HG03064 (cell line): ENCODE measurements around the gene TBC1D5.

Experiments used
- ATAC-seq: cut with Tn5 transposase; IDR thresholded peaks from one replicate; pipeline ENCODE4 v1.9.1; 2021; ENCODE audit warnings: low read depth; ENCODE audit not compliant: unreplicated experiment

TBC1D5 gene

GRCh38 chr3:17155951-17156350 is 586.5 kb downstream of the TBC1D5 start:
- no peak for ATAC-seq

GRCh38 chr3:17154941-17155340 is 587.5 kb downstream of the TBC1D5 start:
- ATAC-seq = no peak

GRCh38 chr3:17154221-17154620 is 588.2 kb downstream of the TBC1D5 start:
- no peak for ATAC-seq

- ATAC-seq = no peak
These were observed 589.2 kb downstream of the TBC1D5 start for GRCh38 chr3:17153209-17153608.

- peak; percentile 98 for ATAC-seq
These were observed 590.6 kb downstream of the TBC1D5 start for GRCh38 chr3:17151598-17152373.

- ATAC-seq = no peak
These were observed 593.4 kb downstream of the TBC1D5 start for GRCh38 chr3:17149076-17149475.

GRCh38 chr3:17144665-17144993 is 597.8 kb downstream of the TBC1D5 start:
- no peak for ATAC-seq

GRCh38 chr3:17143893-17144664 is 598.4 kb downstream of the TBC1D5 start:
- no peak for ATAC-seq

GRCh38 chr3:17142516-17142915 is 599.9 kb downstream of the TBC1D5 start:
- no peak for ATAC-seq

GRCh38 chr3:17141699-17142098 is 600.7 kb downstream of the TBC1D5 start:
- no peak for ATAC-seq

GRCh38 chr3:17140670-17141505 is 601.5 kb downstream of the TBC1D5 start:
- no peak for ATAC-seq

- no peak for ATAC-seq
These were observed 604.0 kb downstream of the TBC1D5 start for GRCh38 chr3:17138246-17139039.

GRCh38 chr3:17137321-17137826 is 605.1 kb downstream of the TBC1D5 start:
- no peak for ATAC-seq

GRCh38 chr3:17136136-17136721 is 606.2 kb downstream of the TBC1D5 start:
- ATAC-seq = no peak

- ATAC-seq = no peak
These were observed 606.7 kb downstream of the TBC1D5 start for GRCh38 chr3:17135696-17136095.

GRCh38 chr3:17133632-17134545 is 608.5 kb downstream of the TBC1D5 start:
- no peak for ATAC-seq

- no peak for ATAC-seq
These were observed 609.9 kb downstream of the TBC1D5 start for GRCh38 chr3:17132286-17133115.

- no peak for ATAC-seq
These were observed 611.5 kb downstream of the TBC1D5 start for GRCh38 chr3:17130956-17131355.
